Upper lobe of right lung (tissue), 1 donor: ENCODE data around the gene NUP214. TPM values are rescaled to one million over a fixed set of nuclear protein-coding genes. Genes with fewer than 3 reads are reported as not detected.

Source experiments
- ATAC-seq: fragments of 200-7000 bp; cut with Tn5 transposase; one replicate; pipeline ENCODE4 v1.9.1; 2020; ENCODE audit warnings: mild to moderate bottlenecking, moderate library complexity
- DNase-seq: peaks from one replicate; pipeline ENCODE4 v3.0.0-alpha.2; 2020
- H3K27ac ChIP-seq: fragments of 200-600 bp; one replicate; pipeline ENCODE4 v1.8.0; 2022
- H3K27me3 ChIP-seq: fragments of 200-600 bp; one replicate; pipeline ENCODE4 v1.8.0; 2022; ENCODE audit warnings: mild to moderate bottlenecking
- H3K36me3 ChIP-seq: fragments of 200-600 bp; one replicate; pipeline ENCODE4 v1.8.0; 2022
- H3K4me1 ChIP-seq: fragments of 200-600 bp; one replicate; pipeline ENCODE4 v1.8.0; 2022
- H3K4me3 ChIP-seq: fragments of 200-600 bp; one replicate; pipeline ENCODE4 v1.8.0; 2022; ENCODE audit warnings: mild to moderate bottlenecking
- H3K9me3 ChIP-seq: fragments of 200-600 bp; one replicate; pipeline ENCODE4 v1.8.0; 2022
- intact Hi-C: fragments of 100-400 bp; cut with DNase I; formaldehyde crosslinking; loops from one replicate; pipeline ENCODE4 v1.11.0; 2022
- total RNA-seq: library from RNA; stranded (reverse); fragmentation: NEBNext Ultra II Directional; extraction: Animal tissue kit (Norgen Biotek cat#: 25700); gene quantifications from one replicate; pipeline ENCODE4 v1.2.1, GENCODE V29; 2021
- TF ChIP-seq, protein P1 (sequence below): fragments of 200-600 bp; IDR thresholded peaks from one replicate; pipeline ENCODE4 v1.8.0; 2022; ENCODE audit warnings: antibody characterized with exemption
- donor health status: DM: no; HTN: yes; CAD: no; lungs with severe emphysema.

The NUP214 gene
- total RNA-seq, 1 donor from 2014 or later, result 52.2 TPM

DNA sequence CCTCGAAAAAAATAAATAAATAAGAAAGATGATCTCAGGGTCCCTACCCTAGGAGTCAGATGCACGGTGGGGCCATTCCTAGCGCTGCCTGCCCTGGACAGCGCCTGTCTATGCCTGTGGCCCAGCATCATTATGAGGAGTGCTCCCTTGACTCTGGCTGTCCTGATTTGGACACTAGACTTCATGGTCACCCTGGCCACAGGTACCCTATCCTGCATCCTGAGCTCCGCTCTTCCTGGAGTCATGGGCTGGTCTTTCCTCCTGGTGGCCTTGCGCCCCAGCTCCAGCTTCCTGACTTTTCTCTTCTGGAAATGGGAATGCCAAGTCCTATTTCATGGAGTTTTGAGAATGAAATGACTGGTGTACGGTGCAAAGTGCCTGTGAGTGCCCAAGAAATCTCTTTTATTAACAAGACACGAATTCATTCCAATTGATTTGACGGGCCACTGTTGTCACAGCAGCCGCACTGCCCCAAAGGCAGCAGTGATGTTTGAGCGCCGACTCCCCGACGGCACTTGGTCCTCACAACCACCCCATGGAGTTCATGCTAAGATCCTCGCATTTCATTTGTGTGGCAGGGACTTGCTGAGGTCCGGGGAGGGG lies 29.6 kb upstream of the NUP214 start:
- ATAC-seq (no peak), DNase-seq (no peak)
- TF ChIP-seq, protein P1, sequence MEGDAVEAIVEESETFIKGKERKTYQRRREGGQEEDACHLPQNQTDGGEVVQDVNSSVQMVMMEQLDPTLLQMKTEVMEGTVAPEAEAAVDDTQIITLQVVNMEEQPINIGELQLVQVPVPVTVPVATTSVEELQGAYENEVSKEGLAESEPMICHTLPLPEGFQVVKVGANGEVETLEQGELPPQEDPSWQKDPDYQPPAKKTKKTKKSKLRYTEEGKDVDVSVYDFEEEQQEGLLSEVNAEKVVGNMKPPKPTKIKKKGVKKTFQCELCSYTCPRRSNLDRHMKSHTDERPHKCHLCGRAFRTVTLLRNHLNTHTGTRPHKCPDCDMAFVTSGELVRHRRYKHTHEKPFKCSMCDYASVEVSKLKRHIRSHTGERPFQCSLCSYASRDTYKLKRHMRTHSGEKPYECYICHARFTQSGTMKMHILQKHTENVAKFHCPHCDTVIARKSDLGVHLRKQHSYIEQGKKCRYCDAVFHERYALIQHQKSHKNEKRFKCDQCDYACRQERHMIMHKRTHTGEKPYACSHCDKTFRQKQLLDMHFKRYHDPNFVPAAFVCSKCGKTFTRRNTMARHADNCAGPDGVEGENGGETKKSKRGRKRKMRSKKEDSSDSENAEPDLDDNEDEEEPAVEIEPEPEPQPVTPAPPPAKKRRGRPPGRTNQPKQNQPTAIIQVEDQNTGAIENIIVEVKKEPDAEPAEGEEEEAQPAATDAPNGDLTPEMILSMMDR, result no peak
- H3K36me3 ChIP-seq, result no peaks in the 10 kb centered on the region
- H3K4me1 ChIP-seq, result peaks cover 5% of the 10 kb centered on the region
- H3K27me3 ChIP-seq, result peaks cover 28% of the 10 kb centered on the region
- no peak overlapping the region for H3K27ac ChIP-seq
- intact Hi-C loops, result no loop called here
- H3K9me3 ChIP-seq, result no peaks in the 10 kb centered on the region
- peak overlapping the region; percentile 51 for H3K4me3 ChIP-seq

DNA sequence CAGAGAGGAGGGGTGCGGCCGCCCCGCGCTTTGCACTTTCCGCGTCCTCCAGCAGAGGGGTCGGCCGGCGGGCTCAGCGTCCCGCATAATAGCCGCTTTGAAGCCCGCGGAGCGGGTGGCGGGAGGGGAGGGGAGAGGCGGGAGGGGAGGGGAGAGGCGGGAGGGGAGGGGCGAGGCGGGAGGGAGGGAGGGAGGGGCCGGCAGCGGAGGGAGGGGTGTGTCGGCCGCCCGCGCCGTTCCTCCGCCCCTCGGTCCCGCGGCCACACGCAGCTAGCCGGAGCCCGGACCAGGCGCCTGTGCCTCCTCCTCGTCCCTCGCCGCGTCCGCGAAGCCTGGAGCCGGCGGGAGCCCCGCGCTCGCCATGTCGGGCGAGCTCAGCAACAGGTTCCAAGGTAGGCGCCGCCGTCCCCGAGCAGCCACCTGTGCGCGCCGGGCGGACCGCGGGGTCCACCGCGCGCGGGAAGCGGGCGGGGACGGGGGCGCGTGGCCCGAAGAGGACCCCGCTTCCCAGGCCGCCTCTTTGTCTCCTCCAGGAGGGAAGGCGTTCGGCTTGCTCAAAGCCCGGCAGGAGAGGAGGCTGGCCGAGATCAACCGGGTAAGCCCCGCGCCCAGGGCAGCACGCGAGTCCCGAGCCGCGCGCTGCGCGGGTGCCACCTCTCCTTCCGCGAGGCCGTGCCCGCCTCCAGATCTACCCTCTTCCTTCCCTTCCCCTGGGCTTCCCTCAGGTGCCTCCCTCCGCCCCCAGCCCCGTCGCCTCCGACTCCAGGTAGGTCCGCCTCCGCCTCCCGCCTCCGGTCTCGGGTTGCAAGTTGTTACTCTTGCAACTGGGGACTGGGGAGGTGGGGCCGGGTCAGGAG lies 28.9 kb upstream of the NUP214 start, which contains the start of gene AIF1L:
Gene AIF1L, plus strand, starts transcription at position 263 of the 857 bp plus-strand sequence. Its CDS starts 99 bp downstream, at position 362.
- ATAC-seq (peak; percentile 34), DNase-seq (peak; percentile 73)
- Histone ChIP-seq H3K36me3 (no peaks in the 10 kb centered on the region), H3K4me1 (peaks cover 5% of the 10 kb centered on the region), H3K4me3 (peak within 1 kb of the TSS; percentile 51), H3K27ac (no peak within 1 kb of the TSS), H3K27me3 (peaks cover 28% of the 10 kb centered on the region), H3K9me3 (no peaks in the 10 kb centered on the region)
- intact Hi-C loops, result no loop called here
- TF ChIP-seq, protein P1, result peak; percentile 21

DNA sequence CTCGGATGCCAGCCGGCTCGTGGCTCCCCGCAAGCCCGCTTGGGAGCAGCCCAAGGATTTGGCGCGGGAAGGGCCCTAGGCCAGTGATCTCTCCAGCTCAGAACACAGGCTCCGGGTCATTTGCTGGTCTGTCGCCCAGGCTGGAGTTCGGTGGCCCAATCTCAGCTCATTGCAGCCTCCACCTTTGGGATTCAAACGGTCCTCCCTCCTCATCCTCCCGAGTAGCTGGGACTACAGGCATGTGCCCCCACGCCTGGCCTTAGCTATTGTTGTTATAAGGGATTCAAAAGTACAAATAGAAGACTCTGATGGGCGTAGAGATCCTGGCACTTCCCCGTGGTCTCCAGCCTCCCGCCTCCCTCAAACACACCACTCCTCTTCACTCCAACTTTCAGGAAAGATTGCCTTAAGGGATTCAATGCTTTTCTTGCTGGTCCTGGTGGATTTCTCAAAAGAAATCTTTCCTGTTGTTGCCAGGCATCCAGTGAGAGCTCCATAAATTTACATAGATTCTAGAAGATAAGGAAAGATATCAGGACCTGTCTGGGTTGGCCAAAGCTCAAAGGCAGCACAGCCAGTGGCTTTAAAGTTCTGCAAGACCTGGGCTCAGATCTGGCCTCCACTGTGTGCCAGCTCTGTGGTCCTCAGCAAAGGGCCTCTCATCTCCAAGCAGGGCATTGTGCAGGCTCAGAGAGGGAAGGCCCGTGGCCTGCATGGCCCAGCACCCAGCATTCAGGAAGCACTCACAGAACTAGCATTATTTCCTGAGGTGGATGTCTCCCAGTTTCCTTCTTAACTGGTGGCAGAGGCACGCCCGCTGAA lies 28.0 kb upstream of the NUP214 start:
- peaks cover 5% of the 10 kb centered on the region for H3K4me1 ChIP-seq
- intact Hi-C loops, result no loop called here
- DNase-seq (no peak), ATAC-seq (no peak)
- peaks cover 28% of the 10 kb centered on the region for H3K27me3 ChIP-seq
- H3K9me3 ChIP-seq, result no peaks in the 10 kb centered on the region
- TF ChIP-seq, protein P1, result no peak
- peak overlapping the region; percentile 51 for H3K4me3 ChIP-seq
- no peak overlapping the region for H3K27ac ChIP-seq
- H3K36me3 ChIP-seq, result no peaks in the 10 kb centered on the region

DNA sequence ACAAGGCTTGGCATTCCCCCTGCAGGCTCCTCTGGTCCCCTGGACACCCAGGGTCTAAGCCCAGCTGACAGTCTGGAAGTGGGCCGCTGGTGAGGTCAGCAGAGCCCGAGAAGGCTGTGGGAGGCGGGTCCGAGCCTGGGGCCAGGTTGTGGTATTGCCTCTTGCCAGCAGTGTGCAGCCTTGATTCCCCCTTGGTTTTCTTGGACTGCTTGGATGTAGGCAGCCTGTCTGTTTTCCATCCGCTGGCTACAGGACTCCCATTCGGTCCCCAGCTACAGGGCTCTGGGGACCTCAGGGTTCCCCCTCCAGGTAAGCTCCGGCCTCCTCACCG lies 27.5 kb upstream of the NUP214 start:
- intact Hi-C loops, result no loop called here
- H3K9me3 ChIP-seq, result no peaks in the 10 kb centered on the region
- no peak overlapping the region for H3K4me3 ChIP-seq
- DNase-seq (no peak), ATAC-seq (no peak)
- TF ChIP-seq, protein P1, result no peak
- no peaks in the 10 kb centered on the region for H3K36me3 ChIP-seq
- H3K27ac ChIP-seq, result no peak overlapping the region
- H3K27me3 ChIP-seq, result peaks cover 28% of the 10 kb centered on the region
- H3K4me1 ChIP-seq, result peaks cover 5% of the 10 kb centered on the region

DNA sequence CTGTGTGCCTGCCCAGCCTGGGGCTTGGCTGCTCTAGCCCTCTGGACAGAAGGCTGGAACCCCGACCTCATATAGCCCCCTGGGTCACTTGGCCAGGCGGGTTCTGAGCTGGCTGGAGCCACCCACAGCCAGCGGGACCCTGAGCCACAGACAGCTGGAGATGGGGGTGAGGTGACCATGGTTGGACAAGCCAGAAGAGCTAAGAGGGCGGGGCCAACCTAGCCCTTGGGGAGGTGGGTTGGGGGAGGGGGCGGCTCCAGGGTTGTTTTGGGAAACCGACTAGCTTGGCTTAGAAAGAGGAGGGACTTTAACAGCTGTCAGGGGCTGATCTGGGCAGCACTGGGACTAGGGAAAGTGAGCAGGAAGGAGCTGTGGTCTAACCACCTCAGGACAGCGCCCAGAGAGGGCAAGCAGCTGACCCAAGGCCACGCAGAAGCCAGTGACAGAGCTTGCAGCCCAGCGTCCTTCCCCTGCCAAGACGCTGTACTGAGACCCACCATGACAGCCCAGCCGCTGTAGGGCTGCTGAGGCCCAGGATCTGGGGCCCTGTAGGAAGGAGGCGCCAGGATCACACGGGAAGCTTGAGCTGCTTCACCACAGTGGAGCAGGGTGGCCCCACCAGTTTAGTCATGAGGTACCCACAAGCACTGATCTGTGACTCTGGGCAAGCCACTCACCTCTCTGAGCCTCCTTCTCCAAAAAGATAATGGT lies 26.8 kb upstream of the NUP214 start:
- Histone ChIP-seq H3K4me1 (peaks cover 5% of the 10 kb centered on the region), H3K9me3 (no peaks in the 10 kb centered on the region), H3K4me3 (no peak overlapping the region), H3K27me3 (peaks cover 28% of the 10 kb centered on the region), H3K27ac (no peak overlapping the region), H3K36me3 (no peaks in the 10 kb centered on the region)
- no peak for DNase-seq
- TF ChIP-seq, protein P1, result no peak
- ATAC-seq, result no peak
- intact Hi-C loops, result no loop called here
